Measurements from ENCODE around the gene DMPK.

DNA sequence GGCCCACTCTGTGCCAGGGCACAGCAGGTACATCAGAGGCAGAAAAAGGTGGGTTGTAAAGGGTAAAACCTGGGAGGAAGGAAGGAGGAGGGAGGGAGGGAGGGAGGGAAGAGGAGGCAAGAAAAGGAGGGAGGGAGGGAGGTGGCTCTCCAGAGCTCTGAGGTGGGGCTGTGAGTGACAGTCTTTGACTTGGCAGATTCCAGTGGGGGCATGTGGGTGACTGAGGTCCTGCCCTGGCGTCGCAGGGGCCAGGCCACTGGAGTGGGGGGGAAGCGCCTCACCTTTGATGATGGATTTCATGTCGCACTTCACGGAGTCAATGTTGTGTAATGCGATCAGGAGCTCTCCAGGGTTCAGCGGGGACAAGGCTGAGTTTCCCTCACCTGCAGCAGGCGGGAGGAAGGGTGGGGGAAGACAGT lies 38.8 kb upstream of the DMPK start:
- TF ChIP-seq, protein P1, sequence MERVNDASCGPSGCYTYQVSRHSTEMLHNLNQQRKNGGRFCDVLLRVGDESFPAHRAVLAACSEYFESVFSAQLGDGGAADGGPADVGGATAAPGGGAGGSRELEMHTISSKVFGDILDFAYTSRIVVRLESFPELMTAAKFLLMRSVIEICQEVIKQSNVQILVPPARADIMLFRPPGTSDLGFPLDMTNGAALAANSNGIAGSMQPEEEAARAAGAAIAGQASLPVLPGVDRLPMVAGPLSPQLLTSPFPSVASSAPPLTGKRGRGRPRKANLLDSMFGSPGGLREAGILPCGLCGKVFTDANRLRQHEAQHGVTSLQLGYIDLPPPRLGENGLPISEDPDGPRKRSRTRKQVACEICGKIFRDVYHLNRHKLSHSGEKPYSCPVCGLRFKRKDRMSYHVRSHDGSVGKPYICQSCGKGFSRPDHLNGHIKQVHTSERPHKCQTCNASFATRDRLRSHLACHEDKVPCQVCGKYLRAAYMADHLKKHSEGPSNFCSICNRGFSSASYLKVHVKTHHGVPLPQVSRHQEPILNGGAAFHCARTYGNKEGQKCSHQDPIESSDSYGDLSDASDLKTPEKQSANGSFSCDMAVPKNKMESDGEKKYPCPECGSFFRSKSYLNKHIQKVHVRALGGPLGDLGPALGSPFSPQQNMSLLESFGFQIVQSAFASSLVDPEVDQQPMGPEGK (CRISPR knock-in tag; IDR thresholded peaks at IDR 0.05; ENCODE audit: borderline replicate concordance) = no peak
- TF ChIP-seq SNAI2 (CRISPR knock-in tag; IDR thresholded peaks at IDR 0.05) (no peak), ARNTL (CRISPR knock-in tag; IDR thresholded peaks at IDR 0.05; ENCODE audit: borderline replicate concordance, low read depth) (no peak), ZNF8 (CRISPR knock-in tag; IDR thresholded peaks at IDR 0.05) (no peak), ZFP3 (CRISPR knock-in tag; IDR thresholded peaks at IDR 0.05) (no peak), GLIS3 (CRISPR knock-in tag; IDR thresholded peaks at IDR 0.05) (no peak), ZNF565 (CRISPR knock-in tag; conservative IDR thresholded peaks at IDR 0.05; ENCODE audit: low read depth) (no peak), ZNF70 (CRISPR knock-in tag; IDR thresholded peaks at IDR 0.05) (no peak), TOX (CRISPR knock-in tag; IDR thresholded peaks at IDR 0.05; ENCODE audit: borderline replicate concordance) (no peak), ZFP30 (CRISPR knock-in tag; IDR thresholded peaks at IDR 0.05) (no peak)
